HUES6 (cell line): Measurements from ENCODE around the gene ZSCAN4.

Experiments used
- H3K27ac ChIP-seq: 2 replicates; pipeline ENCODE4 v1.7.0; 2013; ENCODE audit warnings: low read depth, mild to moderate bottlenecking, low read length, inconsistent platforms
- H3K27me3 ChIP-seq: 2 replicates; pipeline ENCODE4 v1.6.1; 2013; ENCODE audit warnings: low read length; ENCODE audit not compliant: control insufficient read depth, insufficient read depth
- H3K36me3 ChIP-seq: 2 replicates; pipeline ENCODE4 v1.6.1; 2013; ENCODE audit warnings: low read length; ENCODE audit not compliant: control insufficient read depth, insufficient read depth
- H3K4me1 ChIP-seq: 2 replicates; pipeline ENCODE4 v1.6.1; 2013; ENCODE audit warnings: low read length; ENCODE audit not compliant: control insufficient read depth, insufficient read depth
- H3K4me3 ChIP-seq: 2 replicates; pipeline ENCODE4 v1.5.1; 2013; ENCODE audit warnings: low read depth, low read length
- H3K9ac ChIP-seq: one replicate; pipeline ENCODE4 v1.6.1; 2013; ENCODE audit warnings: mild to moderate bottlenecking, low read length
- H3K9me3 ChIP-seq: 2 replicates; pipeline ENCODE4 v1.6.1; 2013; ENCODE audit warnings: low read depth, low read length; ENCODE audit not compliant: control insufficient read depth, insufficient read depth

ZSCAN4 gene

DNA sequence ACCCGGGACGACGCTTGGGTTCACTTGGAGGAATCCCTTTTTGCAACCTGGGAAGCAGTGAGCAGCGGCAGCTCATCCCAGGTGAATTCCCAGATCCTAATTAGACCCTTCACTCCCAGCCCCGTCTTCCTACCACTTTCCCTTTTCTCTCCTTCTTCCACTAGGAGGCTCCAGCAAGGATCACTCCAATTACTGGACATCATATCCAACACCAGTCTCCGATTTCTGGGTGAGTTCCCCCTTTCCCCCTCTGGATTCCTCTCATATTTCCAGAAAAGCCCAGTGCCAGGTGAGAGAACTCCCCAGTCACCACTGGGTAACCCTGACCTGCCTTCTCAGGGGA is 17.1 kb upstream of the ZSCAN4 start:
- no peak overlapping the region for H3K4me3 ChIP-seq
- 0 out of 2 replicates have a peak, but pooled peaks cover 5% of the 10 kb centered on the region for H3K4me1 ChIP-seq
- peaks cover 4% of the 10 kb centered on the region; the same call in 1 of the 2 replicates for H3K27me3 ChIP-seq
- no peak overlapping the region for H3K27ac ChIP-seq
- no peaks in the 10 kb centered on the region for H3K36me3 ChIP-seq
- peaks cover 10% of the 10 kb centered on the region for H3K9me3 ChIP-seq
- no peak overlapping the region for H3K9ac ChIP-seq

DNA sequence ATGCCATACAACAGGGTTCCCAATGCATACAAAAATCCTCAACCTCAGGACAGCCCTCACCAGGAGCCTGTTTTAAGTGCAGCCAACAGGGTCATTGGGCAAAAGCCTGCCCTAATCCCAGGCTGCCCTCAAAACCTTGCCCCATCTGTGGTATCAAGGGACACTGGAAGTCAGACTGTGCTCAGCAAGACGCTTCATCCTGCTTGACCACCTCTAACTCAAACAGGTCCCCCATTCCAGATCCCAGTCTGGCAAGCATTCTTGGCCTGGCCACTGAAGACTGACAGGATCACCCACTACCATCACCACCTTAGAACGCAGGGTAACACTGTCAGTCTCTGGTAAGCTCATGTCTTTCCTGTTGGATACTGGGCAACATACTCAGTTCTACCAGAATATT is 15.0 kb upstream of the ZSCAN4 start:
- Histone ChIP-seq H3K27me3 (peaks cover 7% of the 10 kb centered on the region), H3K9ac (no peak overlapping the region), H3K4me1 (0 out of 2 replicates have a peak, but pooled peaks cover 5% of the 10 kb centered on the region), H3K4me3 (no peak overlapping the region), H3K27ac (no peak overlapping the region), H3K36me3 (no peaks in the 10 kb centered on the region), H3K9me3 (peaks cover 10% of the 10 kb centered on the region)

DNA sequence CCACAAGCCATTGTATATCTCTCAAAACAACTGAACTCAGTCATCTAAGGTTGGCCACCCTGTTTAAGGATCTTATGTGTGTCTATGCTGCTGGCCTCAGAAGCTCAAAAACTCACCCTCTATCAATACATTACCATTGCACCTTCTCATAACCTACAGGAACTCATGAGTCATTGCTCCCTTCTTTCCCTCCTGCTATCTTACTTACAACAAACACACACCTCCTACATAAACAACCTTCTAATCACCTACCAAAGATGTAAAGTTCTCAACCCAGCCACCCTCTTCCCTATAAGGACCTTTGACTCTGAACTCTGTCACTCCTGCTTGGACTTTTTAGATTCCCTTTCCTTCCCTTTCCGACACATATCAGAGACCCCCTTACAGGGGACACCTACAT is 13.3 kb upstream of the ZSCAN4 start:
- H3K9ac ChIP-seq, result no peak overlapping the region
- peaks cover 10% of the 10 kb centered on the region for H3K9me3 ChIP-seq
- H3K27ac ChIP-seq, result no peak overlapping the region
- peaks cover 22% of the 10 kb centered on the region for H3K27me3 ChIP-seq
- H3K36me3 ChIP-seq, result no peaks in the 10 kb centered on the region
- no peak overlapping the region for H3K4me3 ChIP-seq
- 0 out of 2 replicates have a peak, but pooled peaks cover 5% of the 10 kb centered on the region for H3K4me1 ChIP-seq

DNA sequence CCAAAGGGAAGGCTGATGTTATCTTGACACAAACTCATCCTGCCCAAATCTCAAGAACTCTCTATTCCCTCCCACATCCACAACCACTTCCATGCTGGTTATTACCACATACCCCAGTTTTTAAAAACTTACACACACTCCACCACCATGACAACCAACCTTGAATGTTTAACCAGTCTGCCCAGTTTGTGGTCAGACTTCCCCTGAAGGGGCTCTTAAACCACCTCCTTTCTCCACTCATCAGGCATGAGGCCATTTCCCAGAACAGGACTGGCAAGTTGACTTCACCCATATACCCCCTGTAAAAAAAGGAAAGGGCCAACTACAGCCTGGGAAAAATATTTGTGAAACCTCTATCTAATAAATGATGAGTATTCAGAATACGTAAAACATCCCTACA is 12.4 kb upstream of the ZSCAN4 start:
- Histone ChIP-seq H3K9ac (no peak overlapping the region), H3K27me3 (peaks cover 30% of the 10 kb centered on the region), H3K4me1 (0 out of 2 replicates have a peak, but pooled peaks cover 2% of the 10 kb centered on the region), H3K27ac (no peak overlapping the region), H3K36me3 (no peaks in the 10 kb centered on the region), H3K9me3 (peaks cover 8% of the 10 kb centered on the region), H3K4me3 (no peak overlapping the region)

DNA sequence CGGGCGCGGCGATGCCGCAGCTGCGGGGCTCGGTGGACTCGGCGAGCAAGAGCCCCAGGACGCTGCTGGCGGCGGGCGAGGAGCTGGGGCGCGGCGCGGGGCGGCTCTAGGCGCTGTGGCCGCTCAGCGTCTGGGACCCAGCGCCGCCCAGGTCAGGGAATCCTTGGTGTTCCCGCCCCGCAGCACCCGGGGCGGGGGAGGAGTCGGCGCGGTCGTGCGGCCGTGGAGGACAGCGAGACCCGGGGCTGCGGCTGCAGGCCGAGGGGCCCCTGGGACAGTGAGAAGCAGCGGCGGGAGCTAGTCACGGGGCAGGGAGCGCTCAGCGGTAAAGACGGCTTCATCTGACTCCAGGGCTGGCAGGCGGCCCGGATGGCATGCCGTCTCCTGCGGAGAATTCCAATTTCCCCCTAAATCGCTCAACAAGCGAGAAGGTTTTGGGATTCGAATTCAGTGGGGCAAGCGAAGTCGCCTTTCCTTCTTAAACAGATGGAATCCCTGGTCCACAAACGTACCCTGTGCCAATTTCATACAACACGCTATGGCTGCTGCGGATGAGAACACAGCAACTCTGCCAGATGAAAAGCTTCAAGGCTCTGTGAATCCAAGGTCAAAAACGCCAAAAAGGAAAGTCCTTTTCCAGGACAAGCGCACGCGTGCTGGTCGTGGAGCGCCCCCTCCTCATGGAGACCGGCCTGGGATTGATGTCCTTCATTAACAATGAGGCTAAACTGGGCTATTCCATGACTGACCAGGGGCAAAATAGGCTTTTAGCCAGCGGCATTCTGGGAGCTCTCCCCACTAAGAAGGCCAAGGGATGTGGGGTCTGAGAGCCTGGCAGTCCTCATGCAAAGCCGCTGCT is 4.2 kb upstream of the ZSCAN4 start:
- no peaks in the 10 kb centered on the region for H3K9me3 ChIP-seq
- peak overlapping the region; percentile 60 for H3K4me3 ChIP-seq

DNA sequence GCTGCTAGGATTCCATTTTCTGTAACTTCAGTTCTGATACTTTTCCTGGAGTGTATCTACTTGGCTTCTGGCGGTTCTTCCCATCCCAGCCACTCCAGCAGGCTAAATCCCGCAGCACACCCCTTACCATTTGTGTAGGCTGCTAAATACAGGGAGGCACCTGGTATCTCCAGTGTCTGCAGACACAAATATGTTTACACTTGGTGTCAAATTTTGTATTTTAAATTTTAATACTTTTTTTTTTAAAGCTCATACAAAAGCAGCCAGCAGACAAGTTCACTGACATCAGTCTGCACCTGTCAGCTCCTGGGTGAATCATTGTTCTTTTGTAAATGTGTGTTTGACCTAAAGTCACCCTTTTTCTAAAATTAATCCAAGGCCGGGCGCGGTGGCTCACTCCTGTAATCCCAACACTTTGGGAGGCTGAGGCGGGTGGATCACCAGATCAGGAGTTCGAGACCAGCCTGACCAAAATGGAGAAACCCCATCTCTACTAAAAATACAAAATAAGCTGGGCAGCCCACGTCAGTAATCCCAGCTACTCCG is 3.4 kb upstream of the ZSCAN4 start:
- Histone ChIP-seq H3K27me3 (peaks cover 46% of the 10 kb centered on the region), H3K27ac (no peak overlapping the region), H3K36me3 (no peaks in the 10 kb centered on the region), H3K4me1 (peaks cover 10% of the 10 kb centered on the region), H3K9me3 (no peaks in the 10 kb centered on the region), H3K9ac (no peak overlapping the region), H3K4me3 (no peak overlapping the region)

More for the DNA sequence above, 4.2 kb upstream of the ZSCAN4 start:
- H3K9ac ChIP-seq, result peak overlapping the region; percentile 59
- no peak overlapping the region for H3K27ac ChIP-seq
- H3K4me1 ChIP-seq, result peaks cover 10% of the 10 kb centered on the region
- H3K36me3 ChIP-seq, result no peaks in the 10 kb centered on the region
- peaks cover 54% of the 10 kb centered on the region for H3K27me3 ChIP-seq

DNA sequence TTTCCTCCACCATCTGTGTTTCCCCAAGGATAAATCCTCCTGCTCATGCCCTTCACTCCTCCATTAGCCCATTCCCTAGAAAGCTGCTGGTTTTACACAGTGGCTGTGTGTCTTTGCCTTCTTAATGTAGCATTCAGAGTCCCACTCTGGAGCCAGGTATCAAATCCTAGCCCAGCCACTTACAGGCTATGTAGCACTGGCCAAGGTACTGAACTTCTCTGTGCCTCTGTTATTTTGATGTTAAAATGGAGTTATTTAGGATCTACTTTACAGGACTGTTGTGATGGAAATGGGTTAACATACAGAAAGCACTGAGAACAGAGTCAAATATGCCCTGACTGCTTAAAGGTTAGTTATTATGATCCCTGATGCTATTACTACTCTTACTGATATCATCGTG is 1.5 kb upstream of the ZSCAN4 start:
- no peaks in the 10 kb centered on the region for H3K9me3 ChIP-seq
- peaks cover 49% of the 10 kb centered on the region for H3K27me3 ChIP-seq

DNA sequence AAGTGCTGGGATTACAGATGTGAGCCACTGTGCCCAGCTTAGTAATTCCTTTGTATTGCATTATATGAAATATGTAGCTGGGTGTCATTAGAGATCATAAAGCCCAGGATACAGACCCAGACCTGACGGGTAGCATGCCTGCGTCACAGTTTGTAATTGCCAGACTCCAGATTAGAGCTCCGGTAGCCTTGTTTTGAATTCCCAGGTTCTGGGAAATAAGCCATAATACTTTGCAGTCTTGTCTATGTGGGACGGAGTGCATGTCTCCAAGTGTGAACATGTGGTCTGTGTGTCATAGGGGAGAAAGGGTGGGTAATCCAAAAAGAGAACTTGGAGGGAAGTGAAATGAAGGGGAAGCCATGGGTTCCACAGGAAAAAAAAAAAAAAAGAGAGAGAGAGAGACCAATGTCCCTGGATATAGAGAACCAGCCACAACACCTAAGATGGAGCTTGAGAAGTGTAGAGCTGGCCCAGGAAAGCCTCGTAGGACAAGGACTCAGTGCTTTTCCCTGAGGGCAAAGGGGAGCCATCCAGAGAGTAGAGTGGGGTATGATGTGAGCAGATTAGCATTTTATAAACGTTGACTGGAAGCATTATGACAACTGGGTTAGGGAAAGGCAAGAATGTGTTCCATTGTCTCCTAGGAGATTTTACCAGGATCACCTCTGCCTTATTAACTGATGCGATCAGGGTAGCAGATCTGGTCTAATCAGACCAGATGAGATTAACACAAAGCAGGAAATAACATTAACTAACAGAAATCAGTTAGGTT is 2.6 kb downstream of the ZSCAN4 start:
- Histone ChIP-seq H3K4me1 (peaks cover 3% of the 10 kb centered on the region; the same call in 1 of the 2 replicates), H3K4me3 (no peak overlapping the region), H3K27ac (no peak overlapping the region), H3K27me3 (peaks cover 19% of the 10 kb centered on the region; the same call in 1 of the 2 replicates), H3K36me3 (no peaks in the 10 kb centered on the region), H3K9me3 (no peaks in the 10 kb centered on the region), H3K9ac (no peak overlapping the region)

More for the DNA sequence above, 1.5 kb upstream of the ZSCAN4 start:
- H3K27ac ChIP-seq, result no peak overlapping the region
- peaks cover 10% of the 10 kb centered on the region for H3K4me1 ChIP-seq
- H3K36me3 ChIP-seq, result no peaks in the 10 kb centered on the region
- H3K9ac ChIP-seq, result no peak overlapping the region
- no peak overlapping the region for H3K4me3 ChIP-seq

DNA sequence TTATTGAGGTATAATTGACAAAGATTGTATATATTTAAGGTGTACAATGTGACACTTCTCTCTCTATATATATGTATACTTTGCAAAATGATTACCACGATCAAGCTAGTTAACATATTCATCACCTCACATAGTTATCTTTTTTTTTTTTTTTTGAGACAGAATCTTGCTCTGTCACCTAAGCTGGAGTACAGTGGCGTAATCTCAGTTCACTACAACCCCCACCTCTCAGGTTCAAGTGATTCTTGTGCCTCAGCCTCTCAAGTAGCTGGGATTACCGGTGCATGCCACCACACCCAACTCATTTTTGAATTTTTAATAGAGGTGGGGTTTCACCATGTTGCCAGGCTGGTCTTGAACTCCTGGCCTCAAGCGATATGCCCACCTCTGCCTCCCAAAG is 3.7 kb downstream of the ZSCAN4 start:
- Histone ChIP-seq H3K4me3 (no peak overlapping the region), H3K36me3 (no peaks in the 10 kb centered on the region), H3K9ac (no peak overlapping the region), H3K9me3 (no peaks in the 10 kb centered on the region), H3K27me3 (peaks cover 29% of the 10 kb centered on the region), H3K4me1 (peaks cover 1% of the 10 kb centered on the region; the same call in 1 of the 2 replicates), H3K27ac (no peak overlapping the region)

DNA sequence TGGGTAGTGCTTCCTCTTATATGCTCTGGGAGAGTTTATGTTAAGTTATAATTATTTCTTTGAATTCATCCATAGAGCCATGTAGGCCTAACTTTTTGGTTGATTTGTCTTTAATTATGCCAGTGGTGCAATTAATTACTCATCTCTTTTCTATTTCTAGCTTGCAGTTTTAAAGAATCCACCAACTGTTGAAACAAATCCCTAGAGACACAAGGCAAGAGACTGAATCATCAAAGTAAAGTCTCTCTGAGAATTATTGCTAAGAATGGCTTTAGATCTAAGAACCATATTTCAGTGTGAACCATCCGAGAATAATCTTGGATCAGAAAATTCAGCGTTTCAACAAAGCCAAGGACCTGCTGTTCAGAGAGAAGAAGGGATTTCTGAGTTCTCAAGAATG is 7.1 kb downstream of the ZSCAN4 start:
- no peak overlapping the region for H3K27ac ChIP-seq
- no peak overlapping the region for H3K4me3 ChIP-seq
- H3K4me1 ChIP-seq, result no peaks in the 10 kb centered on the region
- H3K9me3 ChIP-seq, result no peaks in the 10 kb centered on the region
- no peaks in the 10 kb centered on the region for H3K36me3 ChIP-seq
- no peak overlapping the region for H3K9ac ChIP-seq
- peaks cover 39% of the 10 kb centered on the region for H3K27me3 ChIP-seq
